Cerebellar nuclear complex (tissue), 1 donor: ENCODE data around the gene COL2A1.

Source experiments
- DNase-seq, 2 experiments: peaks; one replicate each; lab custom pipeline; 2025; lab: John Stamatoyannopoulos, UW

The COL2A1 gene

GRCh38 chr12:48030173-48030650 lies 25.9 kb upstream of the COL2A1 start:
- DNase-seq = no peak

- no peak for DNase-seq
Measured at GRCh38 chr12:48029491-48030172, 25.4 kb upstream of the COL2A1 start.

- no peak for DNase-seq
Measured at GRCh38 chr12:48028541-48029431, 24.5 kb upstream of the COL2A1 start.

- DNase-seq = no peak
Measured at GRCh38 chr12:48027183-48028002, 23.1 kb upstream of the COL2A1 start.

- DNase-seq = no peak
Measured at GRCh38 chr12:48026060-48026827, 22.0 kb upstream of the COL2A1 start.

- DNase-seq = no peak
Measured at GRCh38 chr12:48025281-48025680, 21.0 kb upstream of the COL2A1 start.

GRCh38 chr12:48024735-48025134 lies 20.5 kb upstream of the COL2A1 start:
- no peak for DNase-seq

GRCh38 chr12:48023386-48023785 lies 19.1 kb upstream of the COL2A1 start:
- DNase-seq = no peak

- no peak for DNase-seq
Measured at GRCh38 chr12:48022676-48023385, 18.6 kb upstream of the COL2A1 start.

- no peak for DNase-seq
Measured at GRCh38 chr12:48022180-48022521, 17.9 kb upstream of the COL2A1 start.

- no peak for DNase-seq
Measured at GRCh38 chr12:48021485-48022179, 17.4 kb upstream of the COL2A1 start.

GRCh38 chr12:48019639-48020265 lies 15.5 kb upstream of the COL2A1 start:
- DNase-seq = no peak

- no peak for DNase-seq
Measured at GRCh38 chr12:48018618-48018995, 14.3 kb upstream of the COL2A1 start.

GRCh38 chr12:48017921-48018617 lies 13.8 kb upstream of the COL2A1 start:
- no peak for DNase-seq

- no peak for DNase-seq
Measured at GRCh38 chr12:48017496-48017895, 13.2 kb upstream of the COL2A1 start.

GRCh38 chr12:48016373-48017020 lies 12.2 kb upstream of the COL2A1 start:
- no peak for DNase-seq

GRCh38 chr12:48015954-48016353 lies 11.7 kb upstream of the COL2A1 start:
- DNase-seq = no peak

GRCh38 chr12:48015129-48015528 lies 10.9 kb upstream of the COL2A1 start:
- DNase-seq = no peak

- DNase-seq = no peak
Measured at GRCh38 chr12:48013287-48013686, 9.0 kb upstream of the COL2A1 start.
